ENCODE measurements around the gene CCDC68.

The CCDC68 gene

GRCh38 chr18:55000529-55000928 is 41.3 kb upstream of the CCDC68 start:
- TF ChIP-seq CTCF (IDR thresholded peaks at IDR 0.05; ENCODE audit: insufficient read depth, low read length, poor library complexity, severe bottlenecking), result no peak
- no peaks in the 10 kb centered on the region for H3K36me3 ChIP-seq (ENCODE audit: control insufficient read depth, insufficient read depth, low read length)
- no peak for DNase-seq (ENCODE audit: extremely low read depth, insufficient read length)
- peaks cover 1% of the 10 kb centered on the region; the same call in 1 of the 2 replicates for H3K27me3 ChIP-seq (replicated peaks; ENCODE audit: control insufficient read depth, insufficient read depth, low read length)
- H3K4me3 ChIP-seq (replicated peaks; ENCODE audit: low read depth, low read length), result no peak overlapping the region

DNA sequence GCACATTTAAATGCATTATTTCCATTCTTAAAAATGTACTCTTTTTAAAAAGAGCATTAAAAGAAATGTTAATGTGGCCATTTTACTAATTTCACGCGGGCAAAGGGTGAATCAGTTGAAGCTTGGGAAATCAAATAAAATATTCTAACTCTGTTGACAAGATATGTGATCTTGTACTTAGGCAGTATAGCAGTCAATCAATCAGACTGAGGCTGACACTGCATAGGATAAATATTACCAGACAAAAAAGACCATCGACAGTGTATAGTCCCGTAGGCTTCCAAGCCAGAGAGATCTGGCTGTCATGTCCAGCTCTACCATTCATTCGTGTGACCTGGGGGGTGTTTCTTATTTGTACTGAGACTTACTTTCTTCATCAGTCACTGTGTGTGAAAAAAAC is 39.8 kb upstream of the CCDC68 start:
- no peak for TF ChIP-seq CTCF (IDR thresholded peaks at IDR 0.05; ENCODE audit: insufficient read depth, low read length, poor library complexity, severe bottlenecking)
- Histone ChIP-seq H3K27me3 (replicated peaks; ENCODE audit: control insufficient read depth, insufficient read depth, low read length) (no peaks in the 10 kb centered on the region), H3K4me3 (replicated peaks; ENCODE audit: low read depth, low read length) (no peak overlapping the region), H3K36me3 (ENCODE audit: control insufficient read depth, insufficient read depth, low read length) (no peaks in the 10 kb centered on the region)
- no peak for DNase-seq (ENCODE audit: extremely low read depth, insufficient read length)

- no peaks in the 10 kb centered on the region for H3K36me3 ChIP-seq (ENCODE audit: control insufficient read depth, insufficient read depth, low read length)
- no peak overlapping the region for H3K4me3 ChIP-seq (replicated peaks; ENCODE audit: low read depth, low read length)
- no peak for TF ChIP-seq CTCF (IDR thresholded peaks at IDR 0.05; ENCODE audit: insufficient read depth, low read length, poor library complexity, severe bottlenecking)
- DNase-seq (ENCODE audit: extremely low read depth, insufficient read length), result no peak
- H3K27me3 ChIP-seq (replicated peaks; ENCODE audit: control insufficient read depth, insufficient read depth, low read length), result no peaks in the 10 kb centered on the region
Measured at GRCh38 chr18:54995421-54996143, 36.3 kb upstream of the CCDC68 start.

GRCh38 chr18:54991981-54992380 is 32.7 kb upstream of the CCDC68 start:
- H3K27me3 ChIP-seq (replicated peaks; ENCODE audit: control insufficient read depth, insufficient read depth, low read length), result no peaks in the 10 kb centered on the region
- TF ChIP-seq CTCF (IDR thresholded peaks at IDR 0.05; ENCODE audit: insufficient read depth, low read length, poor library complexity, severe bottlenecking), result no peak

GRCh38 chr18:54984908-54985307 is 25.6 kb upstream of the CCDC68 start:
- Histone ChIP-seq H3K36me3 (ENCODE audit: control insufficient read depth, insufficient read depth, low read length) (no peaks in the 10 kb centered on the region), H3K4me3 (replicated peaks; ENCODE audit: low read depth, low read length) (no peak overlapping the region), H3K27me3 (replicated peaks; ENCODE audit: control insufficient read depth, insufficient read depth, low read length) (no peaks in the 10 kb centered on the region; the same call in 1 of the 2 replicates)
- DNase-seq (ENCODE audit: extremely low read depth, insufficient read length), result no peak
- TF ChIP-seq CTCF (IDR thresholded peaks at IDR 0.05; ENCODE audit: insufficient read depth, low read length, poor library complexity, severe bottlenecking), result no peak

More at GRCh38 chr18:54991981-54992380, 32.7 kb upstream of the CCDC68 start:
- H3K4me3 ChIP-seq (replicated peaks; ENCODE audit: low read depth, low read length), result no peak overlapping the region
- DNase-seq (ENCODE audit: extremely low read depth, insufficient read length), result no peak
- H3K36me3 ChIP-seq (ENCODE audit: control insufficient read depth, insufficient read depth, low read length), result no peaks in the 10 kb centered on the region
